Kidney (tissue), 14 donors: ENCODE data around the gene YARS1. TPM values are rescaled to one million over a fixed set of nuclear protein-coding genes. Genes with fewer than 3 reads are reported as not detected.

Experiments used
- DNase-seq, 5 donors: peaks; one replicate each; pipeline ENCODE4 v3.0.0-alpha.2; 2013 to 2020
- FAIRE-seq: peaks from 2 replicates; lab custom pipeline; 2012; peaks lifted over from hg19 to GRCh38; lab: Jason Lieb, UNC
- H3K27ac ChIP-seq, 2 donors: one replicate each; pipeline ENCODE4 v1.7.0; 2013; ENCODE audit warnings: low read depth in 2 of 2, low read length in 2 of 2, inconsistent platforms in 1 of 2
- H3K27me3 ChIP-seq: one replicate; pipeline ENCODE4 v1.7.1; 2013; ENCODE audit warnings: low read length, inconsistent platforms; ENCODE audit not compliant: control insufficient read depth, insufficient read depth
- H3K36me3 ChIP-seq, 3 donors: one replicate each; pipeline versions ENCODE4 v1.7.0 to v1.7.1; 2013; ENCODE audit warnings: low read length in 3 of 3, control low read depth in 1 of 3, inconsistent platforms in 1 of 3; ENCODE audit not compliant: insufficient read depth in 3 of 3, control insufficient read depth in 2 of 3
- H3K4me1 ChIP-seq, 3 donors: one replicate each; pipeline versions ENCODE4 v1.7.0 to v1.7.1; 2013; ENCODE audit warnings: low read length in 3 of 3, inconsistent platforms in 1 of 3, low read depth in 1 of 3; ENCODE audit not compliant: control insufficient read depth in 2 of 3, insufficient read depth in 2 of 3
- H3K4me3 ChIP-seq, 3 donors: one replicate each; pipeline versions ENCODE4 v1.7.0 to v1.8.1; 2013; ENCODE audit warnings: low read length in 3 of 3, control low read depth in 1 of 3, inconsistent platforms in 1 of 3
- H3K9ac ChIP-seq, 3 donors: one replicate each; pipeline versions ENCODE4 v1.7.0 to v1.7.1; 2013; ENCODE audit warnings: low read length in 3 of 3, control low read depth in 1 of 3, inconsistent platforms in 1 of 3
- H3K9me3 ChIP-seq, 3 donors: one replicate each; pipeline versions ENCODE4 v1.7.0 to v1.7.1; 2013; ENCODE audit warnings: low read length in 3 of 3, control low read depth in 1 of 3, inconsistent platforms in 1 of 3; ENCODE audit not compliant: control insufficient read depth in 2 of 3, insufficient read depth in 1 of 3
- CTCF ChIP-seq: IDR thresholded peaks from 3 replicates; pipeline ENCODE4 v1.5.1; 2012; ENCODE audit warnings: mild to moderate bottlenecking, moderate library complexity, borderline replicate concordance; ENCODE audit not compliant: insufficient read depth; ENCODE audit errors: extremely low read depth
- intact Hi-C: fragments of 100-400 bp; cut with DNase I; formaldehyde crosslinking; loops from one replicate; pipeline ENCODE4 v1.11.1; 2022
- polyA plus RNA-seq: library from polyadenylated mRNA; stranded (reverse); fragments of 350-450 nt; fragmentation: Illumina TruSeq; extraction: RNeasy Lipid Tissue Mini Kit (QIAGEN cat#74804); gene quantifications from one replicate; pipeline ENCODE4 v1.2.3, GENCODE V29; 2014; ENCODE audit warnings: low read depth, low replicate concordance; ENCODE audit not compliant: insufficient read depth
- total RNA-seq: library from RNA; stranded (reverse); fragmentation: NEBNext Ultra II Directional; extraction: Animal tissue kit (Norgen Biotek cat#: 25700); gene quantifications from one replicate; pipeline ENCODE4 v1.2.1, GENCODE V29; 2021
- donor health status: control.
- donor health status: control.
- donor health status: control.
- donor health status: control.
- donor health status: control.
- donor health status: DM: yes; HTN: yes; CAD: no.
- donor health status: Normal renal cell carcinoma (clear cell type).

Gene YARS1
- total and polyA plus RNA-seq, 2 donors from 2014 or later = 24.8 to 86.1 TPM

GRCh38 chr1:32746130-32746529, 71.0 kb downstream of the YARS1 start:
- H3K4me1 ChIP-seq = peaks cover 0 to 24% (median 8%) of the 10 kb centered on the region in 3 donors
- H3K36me3 ChIP-seq = no peaks in the 10 kb centered on the region
- H3K9ac ChIP-seq = no peak overlapping the region
- no peaks in the 10 kb centered on the region for H3K9me3 ChIP-seq
- H3K27ac ChIP-seq = no peak overlapping the region
- intact Hi-C loops = no loop called here
- FAIRE-seq (no peak), DNase-seq (no peak)
- no peak overlapping the region for H3K4me3 ChIP-seq
- no peak for TF ChIP-seq CTCF
- H3K27me3 ChIP-seq = no peaks in the 10 kb centered on the region

GRCh38 chr1:32744071-32744425, 73.1 kb downstream of the YARS1 start:
- Histone ChIP-seq H3K4me1 (peaks cover 0 to 25% (median 8%) of the 10 kb centered on the region in 3 donors), H3K36me3 (no peaks in the 10 kb centered on the region), H3K9me3 (no peaks in the 10 kb centered on the region), H3K4me3 (no peak overlapping the region), H3K27ac (peak overlapping the region; percentile 41 to 96), H3K9ac (peak overlapping the region in 1 of 3 donors; percentile 28), H3K27me3 (no peaks in the 10 kb centered on the region)
- no peak for DNase-seq
- no peak for FAIRE-seq
- TF ChIP-seq CTCF = no peak
- intact Hi-C loops = no loop called here

GRCh38 chr1:32743380-32744070, 73.6 kb downstream of the YARS1 start:
- TF ChIP-seq CTCF = no peak
- FAIRE-seq = no peak
- H3K36me3 ChIP-seq = no peaks in the 10 kb centered on the region
- H3K9me3 ChIP-seq = no peaks in the 10 kb centered on the region
- DNase-seq = peak in 4 of 5 donors; percentile 47 to 78 (median 50)
- intact Hi-C loops = no loop called here
- peak overlapping the region; percentile 96 for H3K27ac ChIP-seq
- peak overlapping the region in 2 of 3 donors; percentile 68 to 82 for H3K4me3 ChIP-seq
- H3K9ac ChIP-seq = peak overlapping the region in 1 of 3 donors; percentile 64
- H3K4me1 ChIP-seq = peaks cover 0 to 25% (median 8%) of the 10 kb centered on the region in 3 donors
- no peaks in the 10 kb centered on the region for H3K27me3 ChIP-seq
